Smooth muscle cell (in vitro differentiated cells): ENCODE measurements around the gene KISS1R. TPM values are rescaled to one million over a fixed set of nuclear protein-coding genes. Genes with fewer than 3 reads are reported as not detected.

Experiments
- DNase-seq: peaks from one replicate; lab custom pipeline; 2025; ENCODE audit not compliant: unreplicated experiment; lab: John Stamatoyannopoulos, UW
- H2AFZ ChIP-seq: fragments of 200-600 bp; sonication (generic); 2 replicates; pipeline ENCODE4 v1.6.0; 2016; ENCODE audit warnings: antibody characterized with exemption, low read depth, mild to moderate bottlenecking
- H3F3A ChIP-seq: fragments of 200-600 bp; sonication (generic); 2 replicates; pipeline ENCODE4 v1.6.0; 2017; ENCODE audit warnings: antibody characterized with exemption, low read depth
- H3K27ac ChIP-seq: fragments of 200-600 bp; sonication (generic); 2 replicates; pipeline ENCODE4 v1.5.1; 2016; ENCODE audit warnings: low read depth, mild to moderate bottlenecking
- H3K27me3 ChIP-seq: fragments of 200-600 bp; sonication (generic); 2 replicates; pipeline ENCODE4 v1.6.1; 2016; ENCODE audit warnings: low read depth, mild to moderate bottlenecking
- H3K36me3 ChIP-seq: fragments of 200-600 bp; sonication (generic); 2 replicates; pipeline ENCODE4 v1.5.1; 2016; ENCODE audit warnings: low read depth
- H3K4me1 ChIP-seq: fragments of 200-600 bp; sonication (generic); 2 replicates; pipeline ENCODE4 v1.5.1; 2016; ENCODE audit warnings: low read depth
- H3K4me2 ChIP-seq: fragments of 200-600 bp; sonication (generic); 2 replicates; pipeline ENCODE4 v1.6.0; 2016; ENCODE audit warnings: mild to moderate bottlenecking
- H3K4me3 ChIP-seq: fragments of 200-600 bp; sonication (generic); 2 replicates; pipeline ENCODE4 v1.5.1; 2016; ENCODE audit warnings: mild to moderate bottlenecking
- H3K79me2 ChIP-seq: fragments of 200-600 bp; sonication (generic); 2 replicates; pipeline ENCODE4 v1.6.0; 2016; ENCODE audit warnings: low read depth, mild to moderate bottlenecking
- H3K9ac ChIP-seq: fragments of 200-600 bp; sonication (generic); 2 replicates; pipeline ENCODE4 v1.6.0; 2016; ENCODE audit warnings: low read depth
- H3K9me3 ChIP-seq: fragments of 200-600 bp; sonication (generic); replicated peaks from 2 replicates; pipeline ENCODE4 v1.5.1; 2016; ENCODE audit warnings: low read depth
- H4K20me1 ChIP-seq: fragments of 200-600 bp; sonication (generic); 2 replicates; pipeline ENCODE4 v1.6.0; 2016; ENCODE audit warnings: low read depth
- CTCF ChIP-seq: fragments of 200-600 bp; sonication (generic); IDR thresholded peaks from 2 replicates; pipeline ENCODE4 v1.5.1; 2017; ENCODE audit warnings: borderline replicate concordance, mild to moderate bottlenecking, antibody characterized with exemption; ENCODE audit not compliant: insufficient read depth, poor library complexity, severe bottlenecking
- WGBS: methylation state at CpG from one replicate; pipeline ENCODE4 v1.1.7; 2016; ENCODE audit warnings: low lambda C conversion rate; 5-methylcytosine and 5-hydroxymethylcytosine counted together
- polyA plus RNA-seq: library from polyadenylated mRNA; unstranded; fragments of >200 nt; fragmentation: Nextera tagmentation; extraction: Ambion mirVana; gene quantifications from 2 replicates; pipeline ENCODE4 v1.2.1, GENCODE V29; 2016
- total RNA-seq: library from RNA; depleted of rRNA; stranded (reverse); fragments of >200 nt; gene quantifications from 2 replicates; pipeline ENCODE4 v1.2.3, GENCODE V29; 2014

The KISS1R gene
- total and polyA plus RNA-seq, 2 experiments from 2014 or later = 0.61 TPM; not detected in 1

GRCh38 chr19:927351-927779 is 10.2 kb downstream of the KISS1R start:
- peak overlapping the region; percentile 99 for H3K4me2 ChIP-seq
- no peaks in the 10 kb centered on the region for H3K9me3 ChIP-seq
- H2AFZ ChIP-seq = no peak overlapping the region
- H3K27ac ChIP-seq = peak overlapping the region; percentile 89
- peaks cover 73% of the 10 kb centered on the region for H3K79me2 ChIP-seq
- no peak for TF ChIP-seq CTCF
- WGBS = 0% methylated on average over 4 of the region's 15 CpGs
- peaks cover 14% of the 10 kb centered on the region for H3F3A ChIP-seq
- peaks cover 44% of the 10 kb centered on the region for H4K20me1 ChIP-seq
- H3K4me1 ChIP-seq = peaks cover 3% of the 10 kb centered on the region
- no peaks in the 10 kb centered on the region for H3K27me3 ChIP-seq
- H3K36me3 ChIP-seq = no peaks in the 10 kb centered on the region
- H3K4me3 ChIP-seq = peak overlapping the region; percentile 99
- no peak for DNase-seq
- peak overlapping the region; percentile 94 for H3K9ac ChIP-seq

GRCh38 chr19:927780-928401 is 10.8 kb downstream of the KISS1R start:
- Histone ChIP-seq H3K79me2 (peaks cover 78% of the 10 kb centered on the region), H4K20me1 (peaks cover 49% of the 10 kb centered on the region), H3K4me3 (peak overlapping the region; percentile 99), H3K4me2 (peak overlapping the region; percentile 99), H3K4me1 (peaks cover 9% of the 10 kb centered on the region), H3K27me3 (no peaks in the 10 kb centered on the region), H3K9me3 (no peaks in the 10 kb centered on the region), H3K27ac (peak overlapping the region; percentile 89), H3K36me3 (no peaks in the 10 kb centered on the region), H3F3A (peaks cover 19% of the 10 kb centered on the region), H2AFZ (no peak overlapping the region), H3K9ac (peak overlapping the region; percentile 94)
- no peak for DNase-seq
- 40% methylated on average over 6 of the region's 12 CpGs for WGBS
- no peak for TF ChIP-seq CTCF

GRCh38 chr19:928471-929202 is 11.5 kb downstream of the KISS1R start:
- H3K27me3 ChIP-seq = no peaks in the 10 kb centered on the region
- peaks cover 86% of the 10 kb centered on the region for H3K79me2 ChIP-seq
- no peaks in the 10 kb centered on the region for H3K36me3 ChIP-seq
- peak overlapping the region; percentile 99 for H3K4me3 ChIP-seq
- H3K27ac ChIP-seq = peak overlapping the region; percentile 89
- H3K9me3 ChIP-seq = no peaks in the 10 kb centered on the region
- H4K20me1 ChIP-seq = peaks cover 51% of the 10 kb centered on the region
- peak overlapping the region; percentile 99 for H3K4me2 ChIP-seq
- no peak for TF ChIP-seq CTCF
- H3F3A ChIP-seq = peaks cover 21% of the 10 kb centered on the region
- no peak overlapping the region for H2AFZ ChIP-seq
- H3K9ac ChIP-seq = no peak overlapping the region
- DNase-seq = no peak
- peaks cover 14% of the 10 kb centered on the region for H3K4me1 ChIP-seq
- 77% methylated on average over 18 of the region's 18 CpGs for WGBS
